HepG2 (cell line): Measurements from ENCODE around the gene TRPT1. TPM values are rescaled to one million over a fixed set of nuclear protein-coding genes. Genes with fewer than 3 reads are reported as not detected.

Experiments
- ARID2 ChIP-seq: sonication (generic); formaldehyde crosslinking; IDR thresholded peaks from 2 replicates; pipeline ENCODE4 v1.8.1; 2022; ENCODE audit warnings: mild to moderate bottlenecking, missing genetic modification reagents, borderline replicate concordance
- CBX2 ChIP-seq, 2 experiments: fragments of 200-600 bp in 1 of 2; sonication (generic); formaldehyde crosslinking in 1 of 2; IDR thresholded peaks; 2 replicates each; pipeline versions ENCODE4 v1.7.0 to v1.8.1; 2018 to 2022; ENCODE audit warnings: low read depth in 2 of 2, low read length in 1 of 2, mild to moderate bottlenecking in 1 of 2, missing genetic modification reagents in 1 of 2
- GABPB1 ChIP-seq: IDR thresholded peaks from 2 replicates; pipeline ENCODE4 v1.6.1; 2016; ENCODE audit warnings: mild to moderate bottlenecking, missing genetic modification reagents, moderate library complexity, missing compliant biosample characterization
- ISL2 ChIP-seq: sonication (generic); formaldehyde crosslinking; IDR thresholded peaks from 2 replicates; pipeline ENCODE4 v1.5.0; 2020; ENCODE audit warnings: missing genetic modification reagents
- KAT8 ChIP-seq: IDR thresholded peaks from 2 replicates; pipeline ENCODE4 v1.6.1; 2016; ENCODE audit warnings: missing genetic modification reagents, missing compliant biosample characterization
- MAFG ChIP-seq: sonication (generic); formaldehyde crosslinking; IDR thresholded peaks from 2 replicates; pipeline ENCODE4 v1.5.1; 2020; ENCODE audit warnings: mild to moderate bottlenecking, missing genetic modification reagents
- NFKBIZ ChIP-seq: IDR thresholded peaks from 2 replicates; pipeline ENCODE4 v1.6.1; 2018; ENCODE audit warnings: missing genetic modification reagents, missing compliant biosample characterization
- POLR2A ChIP-seq, 2 experiments: IDR thresholded peaks; 2 replicates each; pipeline ENCODE4 v1.6.1; 2011; ENCODE audit warnings: low read depth in 2 of 2, low read length in 2 of 2, mild to moderate bottlenecking in 1 of 2, moderate library complexity in 1 of 2; ENCODE audit not compliant: insufficient read depth in 1 of 2
- PRPF4 ChIP-seq: fragments of 200-400 bp; formaldehyde crosslinking; IDR thresholded peaks from 2 replicates; pipeline ENCODE4 v1.6.1; 2016; ENCODE audit warnings: low read length, low read depth; ENCODE audit not compliant: poor library complexity, severe bottlenecking
- RCOR2 ChIP-seq: IDR thresholded peaks from 2 replicates; pipeline ENCODE4 v1.6.1; 2016; ENCODE audit warnings: missing biosample characterization, missing genetic modification reagents
- TRIM24 ChIP-seq: sonication (generic); formaldehyde crosslinking; IDR thresholded peaks from 2 replicates; pipeline ENCODE4 v1.8.0; 2022; ENCODE audit warnings: mild to moderate bottlenecking, missing genetic modification reagents
- ZNF235 ChIP-seq: sonication (generic); formaldehyde crosslinking; IDR thresholded peaks from 2 replicates; pipeline ENCODE4 v1.8.1; 2023; ENCODE audit warnings: mild to moderate bottlenecking, missing genetic modification reagents, borderline replicate concordance
- ZNF274 ChIP-seq: sonication (generic); formaldehyde crosslinking; IDR thresholded peaks from 2 replicates; pipeline ENCODE4 v1.5.1; 2020; ENCODE audit warnings: mild to moderate bottlenecking, missing genetic modification reagents
- ZNF296 ChIP-seq: sonication (generic); formaldehyde crosslinking; conservative IDR thresholded peaks from 2 replicates; pipeline ENCODE4 v1.5.0; 2020; ENCODE audit warnings: mild to moderate bottlenecking, missing genetic modification reagents
- ZNF782 ChIP-seq: sonication (generic); formaldehyde crosslinking; IDR thresholded peaks from 2 replicates; pipeline ENCODE4 v1.4.0; 2020; ENCODE audit warnings: missing genetic modification reagents, mild to moderate bottlenecking, borderline replicate concordance
- polyA plus RNA-seq, 8 experiments: library from polyadenylated mRNA; depleted of rRNA in 3 of 8; stranded (reverse) in 7 of 8; unstranded in 1 of 8; fragments of >200 nt; fragmentation: Illumina TruSeq in 4 of 8; extraction: Trizol in 4 of 8; gene quantifications; 2 replicates each; pipeline versions ENCODE4 v1.2.1 to v1.2.3, GENCODE V29; 2011 to 2016; ENCODE audit warnings: low read depth in 4 of 8, missing spikeins in 1 of 8, mixed read lengths in 1 of 8; ENCODE audit not compliant: insufficient read depth in 1 of 8
- total RNA-seq, 5 experiments: library from RNA; depleted of rRNA; stranded (reverse); fragments of >200 nt; fragmentation: Illumina TruSeq; extraction: Trizol; gene quantifications; 2 replicates each; pipeline ENCODE4 v1.2.3, GENCODE V29; 2016; ENCODE audit warnings: low read depth in 1 of 5
- TF ChIP-seq, protein P1 (sequence below): sonication (generic); formaldehyde crosslinking; IDR thresholded peaks from 2 replicates; pipeline ENCODE4 v1.4.0; 2020; ENCODE audit warnings: mild to moderate bottlenecking, missing genetic modification reagents
- TF ChIP-seq, protein P2 (sequence below): sonication (generic); formaldehyde crosslinking; IDR thresholded peaks from 2 replicates; pipeline ENCODE4 v1.4.0; 2020; ENCODE audit warnings: missing genetic modification reagents
- TF ChIP-seq, protein P3 (sequence below): IDR thresholded peaks from 2 replicates; pipeline ENCODE4 v1.6.1; 2016; ENCODE audit warnings: mild to moderate bottlenecking, missing biosample characterization, missing genetic modification reagents
- TF ChIP-seq, protein P4 (sequence below): sonication (generic); formaldehyde crosslinking; IDR thresholded peaks from 2 replicates; pipeline ENCODE4 v1.4.0; 2020; ENCODE audit warnings: missing genetic modification reagents
- TF ChIP-seq, protein P5 (sequence below): sonication (generic); formaldehyde crosslinking; IDR thresholded peaks from 2 replicates; pipeline ENCODE4 v1.4.0; 2020; ENCODE audit warnings: missing genetic modification reagents, borderline replicate concordance
- TF ChIP-seq, protein P6 (sequence below): sonication (generic); formaldehyde crosslinking; IDR thresholded peaks from 2 replicates; pipeline ENCODE4 v1.4.0; 2020; ENCODE audit warnings: missing genetic modification reagents, low read depth, mild to moderate bottlenecking, borderline replicate concordance

TRPT1 gene
- total and polyA plus RNA-seq, 2 of the 13 experiments (the other 11 are each of a cell fraction or from before 2014, with no cell fraction given) = 24.8 to 40.7 TPM

DNA sequence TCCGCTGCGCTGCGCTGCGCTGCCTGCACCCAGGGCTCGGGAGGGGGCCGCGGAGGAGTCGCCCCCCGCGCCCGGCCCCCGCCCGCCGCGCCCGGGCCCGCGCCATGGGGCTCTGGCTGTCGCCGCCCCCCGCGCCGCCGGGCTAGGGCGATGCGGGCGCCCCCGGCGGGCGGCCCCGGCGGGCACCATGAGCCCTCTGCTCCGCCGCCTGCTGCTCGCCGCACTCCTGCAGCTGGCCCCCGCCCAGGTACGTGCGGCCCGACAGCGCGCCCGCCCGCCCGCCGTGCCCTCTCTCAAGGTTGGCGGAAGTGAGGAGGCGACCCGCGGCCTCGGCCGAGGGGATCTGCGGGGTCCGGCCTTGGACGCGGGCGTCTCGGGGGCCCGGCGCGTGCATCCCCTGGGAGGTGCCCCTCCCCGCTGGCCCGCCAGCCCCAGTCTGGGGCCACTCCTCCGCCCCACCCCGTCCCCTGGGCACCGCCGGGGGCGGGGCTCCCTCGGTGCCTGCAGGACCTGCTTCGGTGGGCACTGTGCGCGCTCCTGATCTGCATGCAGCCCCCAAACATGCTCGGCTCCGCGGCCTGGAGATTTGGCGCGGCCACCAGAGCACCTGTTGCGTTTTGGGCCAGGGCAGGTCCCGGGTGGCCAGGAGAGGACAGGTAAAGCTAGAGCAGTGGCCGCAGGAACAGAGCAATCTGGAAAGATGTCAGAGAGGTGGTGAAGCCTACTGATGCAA is 8.8 kb upstream of the TRPT1 start (continued):
- 0 out of 2 replicates have a peak, but pooled peaks have one; percentile 15 for TF ChIP-seq ISL2 (CRISPR knock-in tag)
- no peak for TF ChIP-seq ZNF235 (CRISPR knock-in tag)
- TF ChIP-seq, protein P1, sequence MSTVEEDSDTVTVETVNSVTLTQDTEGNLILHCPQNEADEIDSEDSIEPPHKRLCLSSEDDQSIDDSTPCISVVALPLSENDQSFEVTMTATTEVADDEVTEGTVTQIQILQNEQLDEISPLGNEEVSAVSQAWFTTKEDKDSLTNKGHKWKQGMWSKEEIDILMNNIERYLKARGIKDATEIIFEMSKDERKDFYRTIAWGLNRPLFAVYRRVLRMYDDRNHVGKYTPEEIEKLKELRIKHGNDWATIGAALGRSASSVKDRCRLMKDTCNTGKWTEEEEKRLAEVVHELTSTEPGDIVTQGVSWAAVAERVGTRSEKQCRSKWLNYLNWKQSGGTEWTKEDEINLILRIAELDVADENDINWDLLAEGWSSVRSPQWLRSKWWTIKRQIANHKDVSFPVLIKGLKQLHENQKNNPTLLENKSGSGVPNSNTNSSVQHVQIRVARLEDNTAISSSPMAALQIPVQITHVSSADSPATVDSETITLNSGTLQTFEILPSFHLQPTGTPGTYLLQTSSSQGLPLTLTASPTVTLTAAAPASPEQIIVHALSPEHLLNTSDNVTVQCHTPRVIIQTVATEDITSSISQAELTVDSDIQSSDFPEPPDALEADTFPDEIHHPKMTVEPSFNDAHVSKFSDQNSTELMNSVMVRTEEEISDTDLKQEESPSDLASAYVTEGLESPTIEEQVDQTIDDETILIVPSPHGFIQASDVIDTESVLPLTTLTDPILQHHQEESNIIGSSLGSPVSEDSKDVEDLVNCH (CRISPR knock-in tag) = no peak
- TF ChIP-seq KAT8 (CRISPR knock-in tag) = no peak
- TF ChIP-seq RCOR2 (CRISPR knock-in tag) = no peak
- peak; percentile 33; the same call in 1 of the 2 replicates for TF ChIP-seq ARID2 (CRISPR knock-in tag)
- peak; percentile 74; the same call in 1 of the 2 replicates for TF ChIP-seq ZNF274 (CRISPR knock-in tag)
- no peak for TF ChIP-seq CBX2 (IDR thresholded peaks at IDR 0.05; ENCODE audit: low read depth, low read length)
- TF ChIP-seq CBX2 (CRISPR knock-in tag; IDR thresholded peaks at IDR 0.05; ENCODE audit: low read depth) = no peak
- TF ChIP-seq, protein P2, sequence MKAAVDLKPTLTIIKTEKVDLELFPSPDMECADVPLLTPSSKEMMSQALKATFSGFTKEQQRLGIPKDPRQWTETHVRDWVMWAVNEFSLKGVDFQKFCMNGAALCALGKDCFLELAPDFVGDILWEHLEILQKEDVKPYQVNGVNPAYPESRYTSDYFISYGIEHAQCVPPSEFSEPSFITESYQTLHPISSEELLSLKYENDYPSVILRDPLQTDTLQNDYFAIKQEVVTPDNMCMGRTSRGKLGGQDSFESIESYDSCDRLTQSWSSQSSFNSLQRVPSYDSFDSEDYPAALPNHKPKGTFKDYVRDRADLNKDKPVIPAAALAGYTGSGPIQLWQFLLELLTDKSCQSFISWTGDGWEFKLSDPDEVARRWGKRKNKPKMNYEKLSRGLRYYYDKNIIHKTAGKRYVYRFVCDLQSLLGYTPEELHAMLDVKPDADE (CRISPR knock-in tag) = no peak
- TF ChIP-seq, protein P3, sequence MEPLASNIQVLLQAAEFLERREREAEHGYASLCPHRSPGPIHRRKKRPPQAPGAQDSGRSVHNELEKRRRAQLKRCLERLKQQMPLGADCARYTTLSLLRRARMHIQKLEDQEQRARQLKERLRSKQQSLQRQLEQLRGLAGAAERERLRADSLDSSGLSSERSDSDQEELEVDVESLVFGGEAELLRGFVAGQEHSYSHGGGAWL (CRISPR knock-in tag) = peak; percentile 75; the same call in 1 of the 2 replicates
- TF ChIP-seq MAFG (CRISPR knock-in tag) = no peak
- TF ChIP-seq, protein P4, sequence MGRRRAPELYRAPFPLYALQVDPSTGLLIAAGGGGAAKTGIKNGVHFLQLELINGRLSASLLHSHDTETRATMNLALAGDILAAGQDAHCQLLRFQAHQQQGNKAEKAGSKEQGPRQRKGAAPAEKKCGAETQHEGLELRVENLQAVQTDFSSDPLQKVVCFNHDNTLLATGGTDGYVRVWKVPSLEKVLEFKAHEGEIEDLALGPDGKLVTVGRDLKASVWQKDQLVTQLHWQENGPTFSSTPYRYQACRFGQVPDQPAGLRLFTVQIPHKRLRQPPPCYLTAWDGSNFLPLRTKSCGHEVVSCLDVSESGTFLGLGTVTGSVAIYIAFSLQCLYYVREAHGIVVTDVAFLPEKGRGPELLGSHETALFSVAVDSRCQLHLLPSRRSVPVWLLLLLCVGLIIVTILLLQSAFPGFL (CRISPR knock-in tag) = no peak
- no peak for TF ChIP-seq POLR2A (IDR thresholded peaks at IDR 0.05; ENCODE audit: insufficient read depth in 1 of 2, low read depth in 2 of 2, low read length in 2 of 2)
- TF ChIP-seq, protein P5, sequence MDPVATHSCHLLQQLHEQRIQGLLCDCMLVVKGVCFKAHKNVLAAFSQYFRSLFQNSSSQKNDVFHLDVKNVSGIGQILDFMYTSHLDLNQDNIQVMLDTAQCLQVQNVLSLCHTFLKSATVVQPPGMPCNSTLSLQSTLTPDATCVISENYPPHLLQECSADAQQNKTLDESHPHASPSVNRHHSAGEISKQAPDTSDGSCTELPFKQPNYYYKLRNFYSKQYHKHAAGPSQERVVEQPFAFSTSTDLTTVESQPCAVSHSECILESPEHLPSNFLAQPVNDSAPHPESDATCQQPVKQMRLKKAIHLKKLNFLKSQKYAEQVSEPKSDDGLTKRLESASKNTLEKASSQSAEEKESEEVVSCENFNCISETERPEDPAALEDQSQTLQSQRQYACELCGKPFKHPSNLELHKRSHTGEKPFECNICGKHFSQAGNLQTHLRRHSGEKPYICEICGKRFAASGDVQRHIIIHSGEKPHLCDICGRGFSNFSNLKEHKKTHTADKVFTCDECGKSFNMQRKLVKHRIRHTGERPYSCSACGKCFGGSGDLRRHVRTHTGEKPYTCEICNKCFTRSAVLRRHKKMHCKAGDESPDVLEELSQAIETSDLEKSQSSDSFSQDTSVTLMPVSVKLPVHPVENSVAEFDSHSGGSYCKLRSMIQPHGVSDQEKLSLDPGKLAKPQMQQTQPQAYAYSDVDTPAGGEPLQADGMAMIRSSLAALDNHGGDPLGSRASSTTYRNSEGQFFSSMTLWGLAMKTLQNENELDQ (CRISPR knock-in tag) = no peak
- no peak for TF ChIP-seq ZNF296 (CRISPR knock-in tag)
- no peak for TF ChIP-seq TRIM24 (CRISPR knock-in tag)
- TF ChIP-seq ZNF782 (CRISPR knock-in tag) = no peak
- TF ChIP-seq, protein P6, sequence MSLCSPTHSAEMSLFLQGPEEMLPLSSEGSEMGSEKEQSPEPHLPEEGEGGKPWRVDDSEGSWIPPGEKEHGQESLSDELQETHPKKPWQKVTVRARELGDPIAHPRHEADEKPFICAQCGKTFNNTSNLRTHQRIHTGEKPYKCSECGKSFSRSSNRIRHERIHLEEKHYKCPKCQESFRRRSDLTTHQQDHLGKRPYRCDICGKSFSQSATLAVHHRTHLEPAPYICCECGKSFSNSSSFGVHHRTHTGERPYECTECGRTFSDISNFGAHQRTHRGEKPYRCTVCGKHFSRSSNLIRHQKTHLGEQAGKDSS (CRISPR knock-in tag) = no peak
- TF ChIP-seq PRPF4 = no peak
- TF ChIP-seq NFKBIZ (CRISPR knock-in tag) = no peak
- TF ChIP-seq GABPB1 (CRISPR knock-in tag) = peak; percentile 70
